Right lobe of liver (tissue), 4 donors: ENCODE data around the gene C16orf46.

Experiments
- POLR2A ChIP-seq: fragments of 450-650 bp; IDR thresholded peaks from one replicate; pipeline ENCODE4 v1.6.1; 2017; ENCODE audit warnings: antibody characterized with exemption, mild to moderate bottlenecking
- TF ChIP-seq, protein P1 (sequence below), 4 donors: fragments of 200-600 bp in 3 of 4; fragments of 450-650 bp in 1 of 4; IDR thresholded peaks; one replicate each; pipeline versions ENCODE4 v1.5.1 to v1.8.0; 2016 to 2022; ENCODE audit warnings: antibody characterized with exemption in 4 of 4, mild to moderate bottlenecking in 2 of 4
- donor health status: DM: no; HTN: no; CAD: no.
- donor health status: DM: no; HTN: no; CAD: no.
- donor health status: DM: no; HTN: yes; CAD: no.

- no peak for TF ChIP-seq POLR2A
- TF ChIP-seq, protein P1, sequence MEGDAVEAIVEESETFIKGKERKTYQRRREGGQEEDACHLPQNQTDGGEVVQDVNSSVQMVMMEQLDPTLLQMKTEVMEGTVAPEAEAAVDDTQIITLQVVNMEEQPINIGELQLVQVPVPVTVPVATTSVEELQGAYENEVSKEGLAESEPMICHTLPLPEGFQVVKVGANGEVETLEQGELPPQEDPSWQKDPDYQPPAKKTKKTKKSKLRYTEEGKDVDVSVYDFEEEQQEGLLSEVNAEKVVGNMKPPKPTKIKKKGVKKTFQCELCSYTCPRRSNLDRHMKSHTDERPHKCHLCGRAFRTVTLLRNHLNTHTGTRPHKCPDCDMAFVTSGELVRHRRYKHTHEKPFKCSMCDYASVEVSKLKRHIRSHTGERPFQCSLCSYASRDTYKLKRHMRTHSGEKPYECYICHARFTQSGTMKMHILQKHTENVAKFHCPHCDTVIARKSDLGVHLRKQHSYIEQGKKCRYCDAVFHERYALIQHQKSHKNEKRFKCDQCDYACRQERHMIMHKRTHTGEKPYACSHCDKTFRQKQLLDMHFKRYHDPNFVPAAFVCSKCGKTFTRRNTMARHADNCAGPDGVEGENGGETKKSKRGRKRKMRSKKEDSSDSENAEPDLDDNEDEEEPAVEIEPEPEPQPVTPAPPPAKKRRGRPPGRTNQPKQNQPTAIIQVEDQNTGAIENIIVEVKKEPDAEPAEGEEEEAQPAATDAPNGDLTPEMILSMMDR (IDR thresholded peaks at IDR 0.05), result no peak
These were observed 15.8 kb downstream of the C16orf46 start for GRCh38 chr16:81061307-81061640.
